A673 (cell line): ENCODE data around the gene FAM229B. TPM values are rescaled to one million over a fixed set of nuclear protein-coding genes. Genes with fewer than 3 reads are reported as not detected.

ENCODE experiments used
- BruUV-seq: library from RNA; stranded (reverse); fragments of 400-500 nt; replicated peaks from 2 replicates; lab custom pipeline; 2021; lab: Mats Ljungman, UMichigan
- CTCF ChIA-PET: fragments of 300-600 bp; sonication (Branson Sonifier 250); formaldehyde crosslinking; loops from one replicate; lab custom pipeline; 2022; ENCODE audit warnings: antibody characterized with exemption; lab: Charles Lee
- POLR2A ChIA-PET: fragments of 300-600 bp; sonication (Branson Sonifier 250); formaldehyde crosslinking; loops from one replicate; lab custom pipeline; 2022; ENCODE audit warnings: antibody characterized with exemption; ENCODE audit not compliant: low non-redundant PET; lab: Charles Lee
- DNase-seq: peaks from one replicate; pipeline ENCODE4 v3.0.0-alpha.2; 2015; ENCODE audit warnings: low spot score
- H3K27ac ChIP-seq: fragments of 200-600 bp; sonication (generic); 2 replicates; pipeline ENCODE4 v1.5.1; 2016; ENCODE audit warnings: mixed run types, low read depth, mild to moderate bottlenecking, mixed read lengths, antibody characterized with exemption, low read length; ENCODE audit not compliant: poor library complexity, severe bottlenecking
- H3K27me3 ChIP-seq: fragments of 200-600 bp; sonication (generic); replicated peaks from 2 replicates; pipeline ENCODE4 v1.6.1; 2017; ENCODE audit warnings: mixed run types, low read depth, mild to moderate bottlenecking, mixed read lengths, antibody characterized with exemption, low read length; ENCODE audit not compliant: insufficient read depth, poor library complexity
- H3K36me3 ChIP-seq: fragments of 200-600 bp; sonication (generic); 2 replicates; pipeline ENCODE4 v1.6.1; 2016; ENCODE audit warnings: mixed run types, mild to moderate bottlenecking, mixed read lengths, antibody characterized with exemption, low read length; ENCODE audit not compliant: insufficient read depth, poor library complexity, severe bottlenecking
- H3K4me1 ChIP-seq: fragments of 200-600 bp; sonication (generic); 2 replicates; pipeline ENCODE4 v1.6.1; 2017; ENCODE audit warnings: mixed run types, mild to moderate bottlenecking, mixed read lengths, antibody characterized with exemption, low read length; ENCODE audit not compliant: insufficient read depth, poor library complexity, severe bottlenecking
- H3K4me3 ChIP-seq: fragments of 200-600 bp; sonication (generic); 2 replicates; pipeline ENCODE4 v1.5.1; 2016; ENCODE audit warnings: low read depth, mixed run types, mild to moderate bottlenecking, mixed read lengths, low read length; ENCODE audit not compliant: poor library complexity, severe bottlenecking
- H3K9me3 ChIP-seq: fragments of 200-600 bp; sonication (generic); 2 replicates; pipeline ENCODE4 v1.6.1; 2016; ENCODE audit warnings: mixed run types, low read depth, mild to moderate bottlenecking, mixed read lengths, antibody characterized with exemption, low read length; ENCODE audit not compliant: poor library complexity, severe bottlenecking
- CTCF ChIP-seq: fragments of 300-800, 200-600 bp; sonication (generic); conservative IDR thresholded peaks from 2 replicates; pipeline ENCODE4 v1.5.1; 2017; ENCODE audit warnings: low read depth, mild to moderate bottlenecking, antibody characterized with exemption, low read length, moderate library complexity, mixed read lengths
- EZH2 ChIP-seq: fragments of 200-600 bp; sonication (generic); IDR thresholded peaks from 2 replicates; pipeline ENCODE4 v1.6.1; 2017; ENCODE audit warnings: borderline replicate concordance, low read depth, mild to moderate bottlenecking, mixed read lengths, antibody characterized with exemption, low read length; ENCODE audit not compliant: poor library complexity, severe bottlenecking
- intact Hi-C: fragments of 100-400 bp; cut with micrococcal nuclease; formaldehyde crosslinking; loops from one replicate; pipeline ENCODE4 v1.10.0; 2022; ENCODE audit not compliant: unreplicated experiment
- total RNA-seq: library from RNA; stranded (reverse); gene quantifications from 2 replicates; pipeline ENCODE4 v1.2.3, GENCODE V29; 2021

The FAM229B gene
- total RNA-seq, 1 experiment from 2014 or later = 10.5 TPM

- no peaks in the 10 kb centered on the region for H3K27me3 ChIP-seq
- H3K9me3 ChIP-seq = no peaks in the 10 kb centered on the region
- ChIA-PET POLR2A (no interaction called here), CTCF (no interaction called here)
- H3K4me1 ChIP-seq = no peaks in the 10 kb centered on the region
- no peaks in the 10 kb centered on the region for H3K36me3 ChIP-seq
- intact Hi-C loops = no loop called here
- DNase-seq = no peak
- no peak for TF ChIP-seq EZH2
- no peak for TF ChIP-seq CTCF
- no peak overlapping the region for H3K4me3 ChIP-seq
- no TSS peak for BruUV-seq
- H3K27ac ChIP-seq = no peak overlapping the region
Measured at GRCh38 chr6:112054555-112055190, 32.7 kb upstream of the FAM229B start.

- Histone ChIP-seq H3K36me3 (no peaks in the 10 kb centered on the region), H3K4me3 (no peak overlapping the region), H3K4me1 (no peaks in the 10 kb centered on the region), H3K9me3 (no peaks in the 10 kb centered on the region), H3K27ac (no peak overlapping the region), H3K27me3 (no peaks in the 10 kb centered on the region)
- no TSS peak for BruUV-seq
- intact Hi-C loops = no loop called here
- ChIA-PET CTCF (no interaction called here), POLR2A (interaction anchor here (0.6 kb wide), 1 partner anchor 17 kb away, joined by 4 read pairs; no protein-coding TSS in a partner anchor)
- no peak for DNase-seq
- TF ChIP-seq EZH2 = no peak
Measured at GRCh38 chr6:112058243-112059032, 29.0 kb upstream of the FAM229B start.

- TF ChIP-seq CTCF (no peak), EZH2 (no peak)
- CTCF ChIA-PET = no interaction called here
- POLR2A ChIA-PET = no interaction called here
- BruUV-seq = no TSS peak
- Histone ChIP-seq H3K4me3 (no peak overlapping the region), H3K27me3 (no peaks in the 10 kb centered on the region), H3K36me3 (no peaks in the 10 kb centered on the region), H3K9me3 (no peaks in the 10 kb centered on the region), H3K27ac (no peak overlapping the region), H3K4me1 (no peaks in the 10 kb centered on the region)
- no peak for DNase-seq
- intact Hi-C loops = no loop called here
Measured at GRCh38 chr6:112061605-112062004, 25.8 kb upstream of the FAM229B start.
